ENCODE results near the gene RHBDL3.

The RHBDL3 gene

DNA sequence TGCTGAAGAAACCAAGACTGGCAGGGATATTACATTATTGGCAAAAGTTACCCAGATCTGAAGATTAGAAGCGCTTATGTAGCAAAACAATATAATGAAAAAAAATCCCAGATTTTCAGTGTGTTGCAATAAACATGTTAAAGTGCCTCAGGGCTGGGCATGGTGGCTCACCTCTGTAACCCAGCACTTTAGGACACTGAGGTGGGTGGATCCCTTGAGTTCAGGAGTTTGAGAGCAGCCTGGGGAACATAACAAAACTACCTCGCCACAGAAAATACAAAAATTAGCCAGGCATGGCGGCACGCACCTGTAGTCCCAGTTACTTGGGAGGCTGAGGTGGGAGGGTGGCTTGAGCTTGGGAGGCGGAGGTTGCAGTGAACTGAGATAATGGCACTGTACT, 91.1 kb downstream of the RHBDL3 start:
- no peak for DNase-seq (ENCODE audit: low read depth in 2 of 2)

DNA sequence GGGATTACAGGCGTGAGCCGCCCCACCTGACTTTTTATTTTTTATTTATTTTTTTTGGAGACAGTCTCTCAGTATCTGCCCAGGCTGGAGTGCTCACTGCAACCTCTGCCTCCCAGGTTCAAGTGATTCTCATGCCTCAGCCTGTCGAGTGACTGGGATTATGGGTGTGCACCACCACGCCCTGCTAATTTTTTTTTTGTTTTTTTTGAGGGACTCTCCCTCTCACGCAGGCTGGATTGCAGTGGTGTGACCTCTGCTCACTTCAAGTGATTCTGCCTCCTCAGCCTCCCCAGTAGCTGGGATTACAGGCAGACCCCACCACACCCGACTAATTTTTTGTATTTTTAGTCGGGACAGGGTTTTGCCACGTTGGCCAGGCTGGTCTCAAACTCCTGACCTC, 92.0 kb downstream of the RHBDL3 start:
- DNase-seq (ENCODE audit: low read depth in 2 of 2): no peak

DNA sequence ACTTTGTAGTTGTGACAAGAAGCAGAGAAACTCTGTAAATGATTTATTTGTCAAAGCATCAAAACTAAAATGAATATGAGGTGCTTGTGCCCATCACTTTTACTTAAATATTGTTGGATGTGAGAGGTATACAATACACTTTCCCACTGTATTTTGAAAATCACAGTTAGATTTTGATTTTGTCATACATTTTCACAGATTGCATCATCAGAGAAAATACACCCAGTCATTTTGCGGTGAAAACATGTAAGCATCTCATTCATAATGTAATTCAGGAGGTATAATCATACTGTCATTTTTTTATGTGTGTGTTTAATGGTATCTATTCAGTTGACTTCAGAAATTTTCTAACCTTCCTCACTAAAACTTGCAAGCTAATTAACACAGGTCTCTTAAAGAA, 95.6 kb downstream of the RHBDL3 start:
- no peak for DNase-seq (ENCODE audit: low read depth in 2 of 2)

DNA sequence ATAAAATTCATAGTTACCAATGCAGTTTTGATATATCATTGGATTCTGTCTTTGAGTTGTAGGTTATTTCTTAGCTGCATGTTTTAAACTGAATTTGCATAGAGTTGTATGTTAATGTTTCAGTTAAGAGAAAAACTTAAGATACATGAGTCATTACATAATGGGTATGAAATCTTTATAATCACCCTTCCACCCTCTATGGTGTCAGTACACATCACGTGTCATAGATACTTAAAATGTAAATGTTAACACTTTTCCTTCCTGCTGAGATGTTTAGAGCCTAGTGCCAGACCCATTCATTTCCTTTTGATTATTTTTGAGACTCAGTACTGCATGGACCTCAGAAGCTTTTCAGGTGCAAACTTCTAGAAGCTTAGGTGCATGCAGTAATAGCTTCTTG, 104.8 kb downstream of the RHBDL3 start:
- no peak for DNase-seq (ENCODE audit: low read depth in 2 of 2)
